SK-N-DZ (cell line): Measurements from ENCODE around the gene IGBP1. TPM values are rescaled to one million over a fixed set of nuclear protein-coding genes. Genes with fewer than 3 reads are reported as not detected.
"Not testable (repeated sequence)": the region's sequence is repeated elsewhere in the genome, so short reads cannot be mapped to it uniquely, and the experiment has no call there.

Source experiments
- DNase-seq: peaks from one replicate; pipeline ENCODE4 v3.0.0-alpha.2; 2015; ENCODE audit warnings: low spot score
- polyA plus RNA-seq, 2 experiments: library from polyadenylated mRNA; depleted of rRNA; stranded (reverse); fragments of >200 nt; gene quantifications; 2 replicates each; pipeline ENCODE4 v1.2.3, GENCODE V29; 2014

Gene IGBP1
- 51.5 and 55.5 TPM in 2 replicates for polyA plus RNA-seq (2014; cell fraction: cytosol; rRNA removed)
- 22.4 and 29.1 TPM in 2 replicates for polyA plus RNA-seq (2014; cell fraction: nucleus; rRNA removed)

- DNase-seq, result peak; percentile 89
Observed at GRCh38 chrX:70133303-70134115, at the start of gene IGBP1. Gene IGBP1 (plus strand): TSS chrX:70133447. CDS start chrX:70133948, 501 bp downstream.

DNA sequence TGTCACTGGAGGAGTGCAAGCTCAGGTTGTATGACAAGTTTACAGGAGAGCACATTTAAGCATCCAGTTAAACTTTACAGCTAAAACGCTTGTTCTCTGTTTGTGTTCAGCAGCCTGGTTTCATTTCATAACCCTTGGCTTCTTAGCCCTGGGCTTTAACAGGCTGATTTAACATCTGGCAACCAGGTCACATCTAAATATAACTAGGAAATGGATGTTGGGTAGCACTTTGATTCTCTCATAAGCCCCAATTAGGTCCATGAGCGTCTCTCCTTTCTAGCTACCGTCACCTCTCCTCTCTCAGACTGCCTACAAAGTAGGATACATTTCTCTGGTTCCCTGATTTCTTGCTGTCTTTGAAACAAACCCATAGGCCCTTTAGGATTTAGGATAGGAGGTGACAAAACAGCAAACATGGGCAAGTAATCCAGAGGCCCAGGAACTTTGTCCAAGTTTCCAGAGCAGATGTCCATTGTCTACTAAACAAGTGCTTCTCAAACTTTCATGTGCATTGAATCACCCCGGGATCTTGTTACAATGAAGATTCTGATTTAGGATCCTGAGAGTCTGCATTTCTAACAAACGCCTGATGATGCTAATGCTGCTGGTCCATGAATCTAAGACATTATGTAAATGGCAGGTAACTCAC, 48.5 kb upstream of the IGBP1 start:
- DNase-seq, result no peak

DNA sequence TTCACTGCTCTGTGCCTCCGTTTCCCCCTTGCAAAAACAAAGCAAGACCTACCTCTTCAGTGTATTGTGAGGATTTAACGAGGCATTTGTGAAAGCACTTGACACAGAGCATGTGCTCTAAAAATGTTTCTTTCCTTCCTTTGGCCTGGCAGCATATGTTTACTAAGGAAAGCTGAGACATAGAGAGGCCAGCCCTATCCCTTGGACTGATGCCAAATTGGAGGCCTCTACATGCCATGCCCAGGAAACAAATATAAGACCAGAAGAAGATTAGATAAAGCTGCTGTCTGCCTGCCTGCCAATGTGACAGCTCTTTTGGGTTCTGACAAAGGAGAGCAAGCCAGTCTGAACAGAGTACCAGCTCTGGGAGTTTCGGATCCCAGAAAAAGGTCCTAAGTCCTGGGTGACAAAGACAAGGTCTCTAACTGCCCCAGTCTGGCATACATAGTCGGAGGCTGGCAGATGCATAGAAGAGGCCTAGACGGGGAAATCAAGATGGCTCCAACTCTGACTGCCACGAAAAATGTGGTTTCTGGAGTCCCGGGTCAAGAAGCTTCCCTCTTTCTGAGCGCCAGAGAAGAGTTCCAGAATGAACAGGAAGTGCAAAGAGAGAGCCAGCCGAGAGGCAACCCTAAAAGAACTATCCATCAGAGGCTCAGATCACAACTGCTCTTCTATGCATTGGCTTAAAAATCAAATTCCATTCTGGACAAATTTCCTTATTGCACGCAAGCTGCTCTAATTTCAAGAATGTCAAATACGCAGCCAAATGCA, 45.2 kb upstream of the IGBP1 start:
- DNase-seq, result no peak

DNA sequence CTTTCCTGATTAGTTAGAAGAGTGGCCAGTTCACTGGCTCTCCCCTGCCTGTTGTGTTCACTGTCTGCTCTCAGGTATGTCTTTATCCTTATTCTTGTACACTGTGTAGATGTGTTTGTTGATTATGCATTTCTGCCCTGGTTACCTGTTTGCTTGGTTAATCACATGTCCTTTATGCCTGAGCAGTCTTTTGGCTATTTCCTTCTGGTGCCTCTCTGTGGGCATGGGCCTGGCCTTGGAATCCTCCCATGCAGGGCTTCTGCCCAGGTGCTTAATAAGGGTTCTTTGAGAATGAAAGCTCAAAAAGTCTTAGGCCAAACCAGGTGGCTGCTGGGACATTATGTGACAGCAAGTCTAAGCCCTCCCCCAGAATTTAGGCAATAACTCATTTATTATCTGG, 44.5 kb upstream of the IGBP1 start:
- DNase-seq, result no peak

GRCh38 chrX:70089604-70090297, 43.5 kb upstream of the IGBP1 start:
- no peak for DNase-seq

DNA sequence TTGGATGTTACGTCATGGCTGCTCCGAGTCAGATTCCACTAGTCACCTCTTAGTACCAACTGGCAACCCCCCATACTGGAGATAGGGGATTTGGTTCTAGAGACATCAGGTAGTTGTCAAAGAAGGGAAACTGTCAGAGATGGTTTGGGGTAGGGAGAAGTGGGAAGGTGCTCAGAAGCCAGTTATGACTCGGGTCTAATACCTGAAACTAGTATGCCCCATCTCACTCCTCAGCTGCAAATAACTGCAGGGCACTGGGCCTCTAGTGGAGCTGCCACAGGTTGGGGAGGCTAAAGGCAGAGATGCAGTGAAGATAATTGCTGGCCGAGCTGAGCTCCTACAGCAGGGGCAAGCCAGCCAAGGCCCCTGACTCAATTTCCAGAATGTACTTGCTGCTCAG, 41.0 kb upstream of the IGBP1 start:
- no peak for DNase-seq

GRCh38 chrX:70096052-70096451, 37.2 kb upstream of the IGBP1 start:
- no peak for DNase-seq

GRCh38 chrX:70105229-70105628, 28.0 kb upstream of the IGBP1 start:
- no peak for DNase-seq

- not testable (repeated sequence) for DNase-seq
Observed at GRCh38 chrX:70111436-70112026, 21.7 kb upstream of the IGBP1 start.

GRCh38 chrX:70117738-70118137, 15.5 kb upstream of the IGBP1 start:
- no peak for DNase-seq

- DNase-seq, result not testable (repeated sequence)
Observed at GRCh38 chrX:70123014-70123413, 10.2 kb upstream of the IGBP1 start.

GRCh38 chrX:70124678-70125077, 8.6 kb upstream of the IGBP1 start:
- no peak for DNase-seq

DNA sequence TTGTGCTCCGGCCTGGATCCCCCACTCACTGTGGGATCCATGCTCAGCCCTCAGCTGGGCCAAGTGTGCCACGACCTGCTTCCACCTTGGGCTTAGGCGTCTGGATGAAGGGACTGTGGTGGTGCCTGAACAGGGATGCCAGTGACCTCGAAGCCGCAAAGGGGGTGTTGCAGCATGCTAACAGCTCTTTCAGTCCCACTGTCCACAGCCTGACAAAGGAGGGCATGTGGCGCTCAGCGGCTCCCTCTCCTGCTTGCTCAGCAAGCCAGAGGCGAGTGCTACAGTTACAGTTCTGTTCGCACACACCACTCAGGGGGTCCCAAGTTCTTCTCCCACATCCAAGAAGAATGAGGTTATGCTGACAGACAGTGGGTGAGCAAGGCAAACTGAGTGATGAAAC, 5.2 kb upstream of the IGBP1 start:
- DNase-seq, result no peak

GRCh38 chrX:70129816-70130215, 3.4 kb upstream of the IGBP1 start:
- DNase-seq, result no peak

DNA sequence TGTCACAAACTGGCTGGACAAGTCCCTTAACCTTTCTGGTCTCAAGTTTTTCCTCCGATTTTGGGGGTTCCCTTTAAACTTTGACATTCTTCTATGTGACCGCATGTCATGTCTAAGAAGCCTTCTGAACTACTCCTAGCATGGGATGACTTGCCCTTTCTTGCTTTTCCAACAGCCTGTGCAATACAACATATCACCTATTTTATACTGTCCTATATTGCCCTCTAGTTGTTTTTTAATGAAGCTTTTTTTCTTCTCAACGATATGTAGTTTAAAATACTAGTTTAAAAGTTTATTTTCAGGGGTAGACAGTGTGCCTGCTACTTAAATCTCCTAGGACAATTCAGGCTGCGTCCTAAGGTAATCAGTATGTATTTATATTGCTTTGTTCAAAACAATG, 1.0 kb upstream of the IGBP1 start:
- DNase-seq, result no peak

- no peak for DNase-seq
Observed at GRCh38 chrX:70132877-70133302, 357 bp upstream of the IGBP1 start.

DNA sequence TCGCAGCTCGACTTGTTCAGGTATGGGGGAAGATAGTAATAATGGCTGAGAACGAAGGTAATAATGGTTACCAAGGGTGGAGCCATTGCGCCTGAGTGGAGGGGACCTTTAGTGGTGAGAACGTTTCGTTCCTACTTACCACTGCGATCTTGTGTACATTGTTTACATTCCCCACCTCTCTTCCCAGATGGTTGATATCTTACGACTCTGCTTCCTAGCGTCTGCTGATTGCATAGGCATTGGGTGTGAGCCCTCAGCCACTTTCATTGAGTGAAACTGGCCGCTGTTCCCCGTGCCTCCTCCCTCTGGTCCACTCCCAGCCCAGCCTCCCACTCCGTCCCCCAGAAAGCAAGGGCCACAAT, 850 bp downstream of the IGBP1 start:
- DNase-seq, result no peak

- DNase-seq, result no peak
Observed at GRCh38 chrX:70138622-70139021, 5.4 kb downstream of the IGBP1 start.

DNA sequence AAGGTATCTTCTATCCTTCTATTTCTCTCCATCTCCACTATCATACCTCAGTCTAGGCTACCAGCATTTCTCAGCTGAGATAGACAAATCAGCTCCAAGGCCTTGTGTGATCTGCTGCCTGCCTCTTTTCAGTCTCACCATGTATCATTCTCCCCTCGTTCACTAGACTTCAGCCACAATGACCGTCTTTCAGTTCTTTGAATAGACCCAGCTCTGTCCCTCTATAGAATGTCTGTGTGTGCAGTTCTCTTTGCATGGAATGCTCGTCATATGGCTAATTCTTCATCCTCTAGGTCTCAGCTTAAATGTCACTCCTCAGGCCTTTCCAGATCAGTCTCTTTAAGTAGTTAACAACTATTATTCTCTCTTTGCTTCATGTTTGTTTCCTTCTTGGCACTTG, 6.5 kb downstream of the IGBP1 start:
- no peak for DNase-seq

GRCh38 chrX:70141373-70141772, 8.1 kb downstream of the IGBP1 start:
- peak; percentile 73 for DNase-seq
